IPS-18c (cell line): ENCODE results near the gene CCDC33.

Experiments used
- H3K4me3 ChIP-seq: 2 replicates; pipeline ENCODE4 v1.7.0; 2013; ENCODE audit warnings: low read depth, mild to moderate bottlenecking, low read length, moderate library complexity; ENCODE audit not compliant: insufficient read depth
- H3K9me3 ChIP-seq: one replicate; pipeline ENCODE4 v1.6.1; 2013; ENCODE audit warnings: mild to moderate bottlenecking, low read length, moderate library complexity; ENCODE audit not compliant: control insufficient read depth, insufficient read depth

Gene CCDC33

DNA sequence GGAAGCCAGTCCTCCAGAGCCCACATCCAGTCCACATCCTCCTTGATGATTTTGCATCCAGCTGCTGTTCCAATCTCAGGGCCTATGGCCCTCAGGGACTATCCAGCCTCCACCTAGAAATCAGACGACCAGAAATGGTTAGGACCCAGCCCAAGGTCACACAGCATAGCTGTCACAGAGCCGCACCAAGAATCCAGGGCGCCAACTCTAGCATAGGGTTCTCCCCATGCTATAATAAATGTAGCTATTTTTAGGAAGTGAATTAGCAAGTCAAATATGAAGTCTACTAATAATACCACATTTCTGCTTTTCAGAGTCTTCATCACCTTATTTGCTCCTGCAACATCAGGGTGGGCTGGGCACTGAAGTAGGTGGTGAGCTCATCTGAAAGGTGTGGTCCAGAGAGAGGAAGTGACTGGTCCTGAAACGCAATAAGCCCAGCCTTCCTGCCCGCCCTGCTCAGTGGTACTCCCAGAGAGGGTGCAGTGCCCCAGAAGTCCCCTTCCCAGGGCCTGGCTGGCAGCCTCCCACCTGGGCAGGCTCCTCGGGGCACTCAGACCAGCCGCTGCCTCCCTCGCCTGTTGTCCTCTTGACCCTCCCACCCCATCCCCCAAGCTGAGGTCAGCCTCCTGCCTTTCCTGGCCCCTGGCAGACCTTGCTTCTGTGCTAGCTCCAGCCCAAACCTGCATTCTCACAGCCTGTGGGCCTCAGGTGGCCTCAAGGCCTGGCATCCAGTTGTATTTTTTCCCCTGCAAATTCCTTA is 148.9 kb downstream of the CCDC33 start:
- no peaks in the 10 kb centered on the region for H3K9me3 ChIP-seq
- H3K4me3 ChIP-seq = no peak overlapping the region

DNA sequence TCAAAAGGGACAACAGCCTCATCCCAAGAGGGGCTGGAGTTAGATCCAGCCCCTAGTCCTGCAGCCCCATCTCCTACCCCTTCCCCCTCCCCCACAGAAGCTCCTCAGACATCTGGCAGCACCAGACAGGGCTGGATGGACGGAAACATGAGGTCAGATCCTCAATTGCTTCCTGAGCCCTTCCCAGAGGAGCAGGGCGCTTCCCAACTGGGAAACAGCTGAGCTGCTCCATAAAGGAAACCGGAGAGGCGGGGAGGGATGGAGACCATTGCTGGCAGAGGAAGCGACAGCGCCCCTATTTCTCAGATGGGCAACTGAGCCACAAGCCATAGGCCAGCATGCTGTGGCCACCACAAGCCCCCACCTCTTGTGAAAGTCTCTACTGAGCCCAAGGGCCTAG is 149.6 kb downstream of the CCDC33 start:
- H3K9me3 ChIP-seq = no peaks in the 10 kb centered on the region
- no peak overlapping the region for H3K4me3 ChIP-seq
